HG03159 (cell line): Measurements from ENCODE around the gene MIEF1.
"Not testable (repeated sequence)": the region's sequence is repeated elsewhere in the genome, so short reads cannot be mapped to it uniquely, and the experiment has no call there.

Experiments used
- ATAC-seq: cut with Tn5 transposase; IDR thresholded peaks from one replicate; pipeline ENCODE4 v1.9.1; 2021; ENCODE audit warnings: mild to moderate bottlenecking, moderate library complexity; ENCODE audit not compliant: unreplicated experiment

Gene MIEF1

DNA sequence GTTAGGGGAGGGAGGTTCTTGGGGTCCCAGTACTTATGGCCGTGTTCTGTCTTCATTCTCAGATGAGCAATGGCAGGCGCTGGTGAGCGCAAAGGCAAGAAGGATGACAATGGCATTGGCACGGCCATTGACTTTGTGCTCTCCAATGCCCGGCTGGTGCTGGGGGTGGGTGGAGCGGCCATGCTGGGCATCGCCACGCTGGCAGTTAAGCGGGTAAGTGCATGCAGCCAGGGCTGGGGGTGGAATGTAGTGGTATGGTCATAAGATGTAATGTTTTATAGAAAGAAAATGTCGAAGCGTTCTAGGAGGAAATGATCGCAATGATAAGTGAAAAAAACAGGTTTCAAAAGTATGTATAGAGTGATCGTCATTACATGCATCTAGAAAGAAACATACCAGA is 9.1 kb downstream of the MIEF1 start:
- ATAC-seq = no peak

DNA sequence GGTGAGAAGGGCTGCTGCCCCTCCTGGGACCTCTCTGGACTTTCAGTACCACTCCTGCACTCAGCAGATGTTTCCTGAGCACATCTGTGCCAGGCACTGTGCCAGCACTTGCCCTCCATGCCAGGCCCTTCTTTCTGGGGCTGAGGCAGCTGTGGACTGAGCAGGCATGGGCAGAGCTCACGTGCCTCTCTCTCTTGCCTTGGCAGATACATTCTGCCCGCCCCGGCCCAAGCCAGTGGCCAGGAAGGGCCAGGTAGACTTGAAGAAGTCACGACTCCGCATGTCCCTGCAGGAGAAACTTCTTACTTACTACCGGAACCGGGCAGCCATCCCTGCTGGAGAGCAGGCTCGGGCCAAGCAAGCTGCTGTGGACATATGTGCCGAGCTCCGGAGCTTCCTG is 9.9 kb downstream of the MIEF1 start:
- ATAC-seq = no peak

DNA sequence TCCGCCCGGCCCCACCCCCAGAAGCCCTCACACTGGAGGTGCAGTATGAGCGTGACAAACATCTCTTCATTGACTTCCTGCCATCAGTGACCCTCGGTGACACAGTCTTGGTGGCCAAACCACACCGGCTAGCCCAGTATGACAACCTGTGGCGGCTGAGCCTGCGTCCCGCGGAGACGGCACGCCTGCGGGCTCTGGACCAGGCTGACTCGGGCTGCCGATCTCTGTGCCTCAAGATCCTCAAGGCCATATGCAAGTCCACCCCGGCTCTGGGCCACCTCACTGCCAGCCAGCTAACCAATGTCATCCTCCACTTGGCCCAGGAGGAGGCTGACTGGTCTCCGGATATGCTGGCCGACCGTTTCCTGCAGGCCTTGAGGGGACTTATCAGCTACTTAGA is 11.7 kb downstream of the MIEF1 start:
- ATAC-seq = no peak

DNA sequence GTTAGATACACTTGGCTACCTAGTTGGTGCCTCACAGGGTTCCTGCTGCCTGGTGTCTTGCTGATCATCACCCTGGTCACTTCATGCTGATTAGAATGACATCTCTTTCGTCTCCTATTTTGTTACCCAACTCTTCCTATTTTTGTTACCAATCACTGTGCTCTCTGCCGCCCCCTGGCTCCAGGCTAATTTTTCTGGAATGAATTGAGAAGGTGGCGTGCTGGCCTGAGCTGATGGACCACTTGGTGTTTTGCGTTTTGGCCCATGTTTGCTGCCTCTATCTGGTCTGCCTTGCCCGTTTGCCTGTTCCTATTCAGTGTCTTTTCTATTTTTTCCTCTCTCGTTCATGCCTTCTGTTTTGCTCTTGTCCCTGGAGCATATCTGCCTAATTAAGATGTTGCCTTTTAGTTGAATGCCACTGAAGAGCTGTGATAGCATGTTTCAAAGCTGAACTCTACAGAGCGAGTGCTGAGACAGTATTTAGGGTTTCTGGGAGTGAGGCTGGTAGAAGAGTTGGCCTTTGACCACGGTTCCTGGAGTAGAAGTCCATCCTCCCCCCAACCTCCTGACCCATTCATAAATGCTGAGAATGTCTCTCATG is 12.4 kb downstream of the MIEF1 start:
- no peak for ATAC-seq

DNA sequence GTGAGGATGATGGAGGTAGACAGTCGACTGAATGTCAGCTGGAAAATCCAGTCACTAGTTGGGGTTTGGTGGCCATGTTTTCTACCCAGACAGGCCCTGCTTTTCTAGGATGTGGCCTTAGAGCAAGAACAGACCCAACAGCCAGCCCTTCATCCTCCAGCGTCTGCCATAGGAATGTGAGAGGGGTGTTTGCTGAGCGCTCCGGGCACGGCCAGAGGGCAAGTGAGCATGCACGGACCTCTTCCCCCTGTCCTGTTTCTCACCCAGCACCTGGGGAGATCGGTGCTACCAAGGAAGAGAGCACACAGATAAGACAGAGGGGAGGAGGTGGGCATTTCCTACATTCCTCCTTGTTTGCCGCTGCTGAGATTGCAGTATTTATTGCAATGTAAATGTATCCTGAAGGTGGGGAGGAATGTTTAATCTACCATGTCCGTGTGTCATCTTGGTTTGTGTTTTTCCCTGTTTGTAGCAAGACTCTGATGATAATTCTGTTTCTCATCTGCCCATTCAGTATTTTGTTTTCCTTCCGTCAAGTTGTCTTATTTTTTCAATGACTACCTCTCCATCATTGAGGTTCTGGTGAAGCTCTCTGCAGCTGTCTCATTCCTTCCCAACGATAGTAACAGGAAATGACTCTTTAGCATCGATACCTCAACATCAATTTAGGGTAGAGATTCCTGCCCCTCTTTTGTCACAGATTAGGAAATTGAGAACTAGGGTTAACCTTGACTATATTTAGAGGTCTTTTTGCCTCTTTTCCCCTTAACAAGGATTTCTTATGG is 13.4 kb downstream of the MIEF1 start:
- ATAC-seq = no peak

DNA sequence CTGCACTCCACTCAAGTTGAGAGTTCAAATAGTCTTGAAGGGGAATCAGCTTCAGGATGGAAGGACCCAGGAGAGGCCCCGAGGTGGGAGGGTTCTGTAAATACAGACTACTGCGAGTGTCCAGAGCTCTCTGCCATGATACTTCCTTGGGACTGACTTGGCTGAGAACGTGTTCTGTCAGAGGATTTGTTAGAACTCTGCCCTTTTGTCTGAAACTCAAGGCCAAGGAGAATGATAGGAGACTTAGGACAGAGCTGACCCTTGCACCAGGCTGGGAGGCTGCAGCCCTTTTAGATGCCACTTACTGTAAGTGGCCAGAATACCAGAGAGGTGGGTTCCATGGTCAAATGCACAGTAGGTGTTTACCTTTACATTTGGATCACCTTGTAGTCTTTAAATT is 15.4 kb downstream of the MIEF1 start:
- no peak for ATAC-seq

DNA sequence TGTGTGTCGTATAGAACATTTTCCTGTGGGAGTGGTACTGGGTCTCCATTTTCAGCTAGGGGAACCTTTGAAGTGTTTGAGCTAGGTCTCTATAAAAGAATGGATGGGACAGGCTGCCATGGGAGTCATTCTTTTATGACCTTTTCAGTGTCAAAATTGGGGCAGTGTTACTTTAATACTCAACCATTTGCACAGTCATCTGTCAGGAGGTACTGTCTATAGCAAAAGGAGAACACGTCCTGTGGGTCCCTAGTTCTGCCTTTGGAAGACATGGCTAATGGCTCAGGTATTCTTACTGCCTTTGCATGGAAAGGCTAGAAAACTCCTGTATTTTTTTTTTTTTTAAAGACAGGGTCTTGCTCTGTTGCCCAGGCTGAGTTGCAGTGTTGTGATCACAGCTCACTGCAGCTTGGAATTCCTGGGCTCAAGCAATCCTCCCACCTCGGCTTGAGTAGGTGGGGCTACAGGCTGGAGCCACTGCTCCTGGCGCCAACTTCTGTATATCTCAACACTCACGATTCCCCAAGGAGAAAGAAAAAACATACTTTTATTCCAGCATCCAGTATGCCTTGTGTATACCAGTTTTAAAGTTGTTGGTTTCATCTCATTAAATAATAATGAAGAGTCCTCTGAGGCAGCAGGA is 16.2 kb downstream of the MIEF1 start:
- no peak for ATAC-seq

DNA sequence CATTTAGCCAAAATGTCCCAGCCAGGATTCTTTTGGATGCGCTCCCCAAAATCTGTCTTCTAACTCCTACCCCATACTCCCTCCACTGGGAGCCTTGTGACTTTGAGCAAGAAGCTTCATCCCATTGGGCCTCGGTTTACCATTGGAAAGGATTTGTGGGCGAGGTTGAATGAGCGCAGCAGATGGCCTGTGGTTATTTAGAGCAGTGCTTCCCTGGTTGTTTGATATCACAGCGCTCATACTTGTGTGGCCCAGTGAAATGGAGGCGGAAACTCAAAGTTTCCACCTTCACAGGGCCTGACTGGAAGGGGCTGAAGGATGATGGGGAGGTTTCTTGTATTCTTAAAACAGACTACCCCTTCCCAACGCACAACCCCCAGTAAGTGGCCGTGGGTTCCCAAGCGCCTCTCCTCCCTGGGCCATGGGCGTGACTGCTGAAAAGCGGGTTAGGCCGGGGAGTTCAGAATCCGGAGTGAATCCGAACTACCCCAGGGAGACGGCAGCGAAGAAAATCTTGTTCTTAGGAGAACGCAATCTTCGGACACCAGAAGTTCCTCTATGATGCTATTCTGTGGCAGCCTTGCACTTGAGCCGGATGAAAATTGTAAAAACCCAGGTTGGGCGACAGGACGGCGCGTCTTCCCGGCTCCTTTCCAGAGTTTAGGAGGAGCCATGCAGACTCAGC is 17.0 kb downstream of the MIEF1 start:
- no peak for ATAC-seq

DNA sequence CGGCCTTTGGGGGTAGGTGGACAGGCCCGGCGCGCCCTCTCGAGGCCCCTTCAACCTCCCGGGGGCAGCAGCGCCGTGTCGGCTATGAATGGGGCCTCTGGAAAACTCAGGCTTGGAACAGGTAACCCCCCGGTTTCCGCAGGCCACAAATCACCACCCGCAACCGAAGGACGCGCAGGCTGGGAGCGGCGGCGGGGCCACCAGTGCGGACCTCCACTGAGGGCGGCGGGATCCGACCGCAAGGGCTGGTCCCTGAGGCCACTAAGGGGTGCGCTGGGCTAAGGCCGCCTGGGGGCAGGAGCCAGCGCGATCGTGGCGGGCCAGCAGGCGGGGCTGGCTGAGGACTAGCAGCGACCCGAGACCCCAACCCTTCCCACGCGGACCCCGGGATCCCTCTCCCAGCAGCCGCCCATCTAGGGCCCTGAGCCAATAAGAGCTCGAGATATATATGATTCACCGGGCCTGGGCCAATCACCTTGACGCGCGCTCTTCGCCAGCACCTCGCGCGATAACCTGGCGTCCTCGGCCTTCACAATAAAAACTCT is 17.7 kb downstream of the MIEF1 start:
- ATAC-seq = peak; percentile 80

DNA sequence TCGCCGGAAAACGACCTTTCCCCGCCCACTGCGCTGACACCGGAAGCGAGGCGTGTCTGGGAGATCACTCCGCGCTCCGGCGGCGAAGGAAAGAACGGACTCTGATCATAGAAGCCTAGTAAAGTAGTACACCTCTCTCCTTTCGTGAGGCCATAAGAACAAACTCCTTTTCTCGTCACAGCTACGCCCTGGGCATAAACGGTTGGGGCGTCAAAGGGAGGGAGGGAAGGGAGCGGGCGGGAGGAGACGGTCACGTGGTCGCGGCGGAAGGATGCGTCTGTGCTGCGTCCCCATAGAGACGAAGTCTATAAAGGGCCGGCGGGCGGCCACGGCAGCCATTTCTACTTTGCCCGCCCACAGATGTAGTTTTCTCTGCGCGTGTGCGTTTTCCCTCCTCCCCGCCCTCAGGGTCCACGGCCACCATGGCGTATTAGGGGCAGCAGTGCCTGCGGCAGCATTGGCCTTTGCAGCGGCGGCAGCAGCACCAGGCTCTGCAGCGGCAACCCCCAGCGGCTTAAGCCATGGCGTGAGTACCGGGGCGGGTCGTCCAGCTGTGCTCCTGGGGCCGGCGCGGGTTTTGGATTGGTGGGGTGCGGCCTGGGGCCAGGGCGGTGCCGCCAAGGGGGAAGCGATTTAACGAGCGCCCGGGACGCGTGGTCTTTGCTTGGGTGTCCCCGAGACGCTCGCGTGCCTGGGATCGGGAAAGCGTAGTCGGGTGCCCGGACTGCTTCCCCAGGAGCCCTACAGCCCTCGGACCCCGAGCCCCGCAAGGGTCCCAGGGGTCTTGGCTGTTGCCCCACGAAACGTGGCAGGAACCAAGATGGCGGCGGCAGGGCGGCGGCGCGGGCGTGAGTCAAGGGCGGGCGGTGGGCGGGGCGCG is 18.4 kb downstream of the MIEF1 start, which contains the start of gene ATF4:
Gene ATF4, plus strand, starts transcription at position 337 of the 880 bp plus-strand sequence. CDS start 884 bp downstream, outside the sequence.
- peak; percentile 40 for ATAC-seq

DNA sequence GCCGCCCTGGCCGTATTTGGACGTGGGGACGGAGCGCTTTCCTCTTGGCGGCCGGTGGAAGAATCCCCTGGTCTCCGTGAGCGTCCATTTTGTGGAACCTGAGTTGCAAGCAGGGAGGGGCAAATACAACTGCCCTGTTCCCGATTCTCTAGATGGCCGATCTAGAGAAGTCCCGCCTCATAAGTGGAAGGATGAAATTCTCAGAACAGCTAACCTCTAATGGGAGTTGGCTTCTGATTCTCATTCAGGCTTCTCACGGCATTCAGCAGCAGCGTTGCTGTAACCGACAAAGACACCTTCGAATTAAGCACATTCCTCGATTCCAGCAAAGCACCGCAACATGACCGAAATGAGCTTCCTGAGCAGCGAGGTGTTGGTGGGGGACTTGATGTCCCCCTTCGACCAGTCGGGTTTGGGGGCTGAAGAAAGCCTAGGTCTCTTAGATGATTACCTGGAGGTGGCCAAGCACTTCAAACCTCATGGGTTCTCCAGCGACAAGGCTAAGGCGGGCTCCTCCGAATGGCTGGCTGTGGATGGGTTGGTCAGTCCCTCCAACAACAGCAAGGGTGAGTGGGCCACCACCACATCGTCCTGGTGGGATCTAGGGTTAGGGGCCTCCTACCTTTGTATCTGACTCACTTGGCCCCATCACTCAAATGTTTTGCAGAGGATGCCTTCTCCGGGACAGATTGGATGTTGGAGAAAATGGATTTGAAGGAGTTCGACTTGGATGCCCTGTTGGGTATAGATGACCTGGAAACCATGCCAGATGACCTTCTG is 19.2 kb downstream of the MIEF1 start:
- peak; percentile 6 for ATAC-seq

DNA sequence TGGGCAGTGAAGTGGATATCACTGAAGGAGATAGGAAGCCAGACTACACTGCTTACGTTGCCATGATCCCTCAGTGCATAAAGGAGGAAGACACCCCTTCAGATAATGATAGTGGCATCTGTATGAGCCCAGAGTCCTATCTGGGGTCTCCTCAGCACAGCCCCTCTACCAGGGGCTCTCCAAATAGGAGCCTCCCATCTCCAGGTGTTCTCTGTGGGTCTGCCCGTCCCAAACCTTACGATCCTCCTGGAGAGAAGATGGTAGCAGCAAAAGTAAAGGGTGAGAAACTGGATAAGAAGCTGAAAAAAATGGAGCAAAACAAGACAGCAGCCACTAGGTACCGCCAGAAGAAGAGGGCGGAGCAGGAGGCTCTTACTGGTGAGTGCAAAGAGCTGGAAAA is 20.0 kb downstream of the MIEF1 start:
- not testable (repeated sequence) for ATAC-seq

DNA sequence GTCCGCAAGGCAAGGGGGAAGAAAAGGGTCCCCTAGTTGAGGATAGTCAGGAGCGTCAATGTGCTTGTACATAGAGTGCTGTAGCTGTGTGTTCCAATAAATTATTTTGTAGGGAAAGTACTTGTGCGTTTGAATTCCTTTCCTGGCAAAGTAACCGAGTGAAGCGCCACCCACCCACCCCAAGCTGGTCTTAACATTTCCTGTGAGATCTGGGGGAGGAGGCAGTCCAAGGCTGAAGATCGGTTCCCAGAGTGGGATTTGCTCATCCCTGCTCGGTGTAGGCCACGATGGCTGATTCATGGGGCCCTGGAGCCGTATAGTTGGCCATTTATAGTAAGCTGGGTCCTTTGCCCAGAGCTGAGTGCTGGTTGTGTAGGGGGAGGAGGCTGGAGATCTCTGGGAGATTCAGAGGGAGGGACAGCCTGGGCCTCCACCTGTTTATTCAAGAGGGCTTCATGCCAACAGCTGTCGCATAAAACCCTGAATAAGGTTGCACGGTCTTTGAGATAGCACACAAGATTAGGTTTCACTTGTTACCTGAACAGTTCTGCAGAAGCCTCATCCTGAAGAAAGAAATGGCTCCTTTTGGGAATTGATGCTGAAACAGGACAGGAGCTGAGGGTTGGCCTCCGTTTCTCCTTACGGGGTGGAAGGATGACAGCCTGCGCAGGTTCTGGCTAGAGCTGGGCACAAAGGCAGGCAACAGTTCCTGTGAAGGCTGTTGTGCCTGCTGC is 20.6 kb downstream of the MIEF1 start:
- ATAC-seq = no peak

DNA sequence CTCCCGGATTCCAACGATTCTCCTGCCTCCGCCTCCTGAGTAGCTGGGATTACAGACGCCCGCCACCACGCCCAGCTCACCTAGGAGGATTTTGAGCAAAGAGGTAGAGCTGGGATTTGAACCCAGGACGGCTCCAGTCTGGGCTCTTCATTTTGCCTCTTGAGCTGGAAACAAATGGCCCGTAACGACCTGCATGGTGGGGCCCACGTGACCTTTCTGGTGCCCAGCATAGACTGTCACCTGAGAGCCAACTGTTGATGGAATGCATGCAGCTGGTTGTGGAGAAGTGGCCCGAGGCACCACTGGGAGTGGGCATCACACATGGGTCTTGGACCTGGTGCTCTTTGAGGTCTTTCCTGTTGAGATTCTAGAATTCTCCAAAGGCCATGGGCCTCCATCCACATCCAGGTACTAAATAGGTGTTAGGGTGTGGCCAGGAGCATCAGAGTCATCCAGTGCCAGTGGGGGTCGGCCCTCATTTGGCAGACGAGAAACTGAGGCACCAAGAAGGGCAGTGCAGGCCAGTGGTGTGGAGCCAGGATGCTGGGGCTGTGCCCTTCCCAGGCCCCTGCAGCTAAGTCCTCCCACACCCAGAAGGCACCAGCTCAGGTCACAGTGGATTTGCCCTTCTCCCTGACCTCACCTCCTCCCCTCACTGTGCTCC is 22.1 kb downstream of the MIEF1 start:
- no peak for ATAC-seq

DNA sequence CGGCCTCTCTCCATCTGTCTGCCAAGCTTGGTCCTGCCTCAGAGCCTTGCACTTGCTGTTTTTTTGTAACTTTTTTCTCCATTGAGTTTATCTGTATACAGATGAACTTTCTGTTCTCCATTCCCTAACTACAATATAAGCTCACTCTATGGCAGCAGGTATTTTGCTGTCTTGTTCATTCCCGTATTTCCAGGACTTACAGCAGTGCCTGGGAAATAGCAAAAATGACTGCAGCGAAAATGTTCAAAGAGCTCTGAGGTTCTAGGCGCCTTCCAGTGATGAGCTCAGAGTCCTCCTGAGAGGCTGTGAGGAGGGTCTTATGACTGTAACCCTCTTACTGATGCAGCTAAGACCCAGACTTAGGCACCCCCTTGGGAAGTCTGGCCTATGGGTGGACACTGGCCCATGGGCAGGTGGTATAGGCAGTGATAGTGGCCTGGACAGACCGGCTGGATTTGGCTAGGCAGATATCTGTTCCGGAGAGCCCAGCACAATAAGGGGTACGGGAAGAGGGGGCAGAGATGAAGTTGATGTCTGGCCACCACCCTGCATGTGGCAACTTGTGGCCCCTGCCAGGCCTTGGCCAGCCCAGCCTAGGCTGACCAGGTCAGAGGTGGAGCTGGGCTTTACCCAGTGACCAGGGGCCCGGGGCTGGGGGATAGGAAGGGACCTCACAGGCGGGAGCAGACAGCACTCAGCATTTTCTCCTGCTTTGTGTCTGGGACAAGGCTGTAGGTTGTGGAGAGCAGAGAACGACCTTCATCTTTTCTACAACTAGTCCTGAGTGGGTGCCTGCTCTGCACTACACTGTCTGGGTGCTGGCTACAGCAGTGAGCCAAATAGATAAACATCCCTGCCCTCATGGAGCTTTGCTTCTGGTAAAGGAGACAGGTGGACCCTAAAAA is 22.9 kb downstream of the MIEF1 start:
- no peak for ATAC-seq

DNA sequence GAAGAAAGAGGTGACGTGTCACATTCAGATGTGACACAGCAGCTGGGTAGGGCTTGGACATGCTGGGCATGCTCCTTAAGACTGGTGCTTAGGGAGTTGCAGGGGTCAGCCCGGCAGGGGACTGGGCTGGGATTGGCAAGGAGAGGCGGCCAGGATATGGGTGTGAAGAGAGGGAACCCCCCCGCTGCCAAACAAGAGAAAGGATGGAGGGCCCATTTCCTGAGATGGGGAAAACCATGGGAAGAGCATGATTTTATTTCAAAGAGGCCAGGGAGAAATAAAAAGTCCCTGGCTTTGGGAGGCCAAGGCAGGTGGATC is 23.5 kb downstream of the MIEF1 start:
- no peak for ATAC-seq

DNA sequence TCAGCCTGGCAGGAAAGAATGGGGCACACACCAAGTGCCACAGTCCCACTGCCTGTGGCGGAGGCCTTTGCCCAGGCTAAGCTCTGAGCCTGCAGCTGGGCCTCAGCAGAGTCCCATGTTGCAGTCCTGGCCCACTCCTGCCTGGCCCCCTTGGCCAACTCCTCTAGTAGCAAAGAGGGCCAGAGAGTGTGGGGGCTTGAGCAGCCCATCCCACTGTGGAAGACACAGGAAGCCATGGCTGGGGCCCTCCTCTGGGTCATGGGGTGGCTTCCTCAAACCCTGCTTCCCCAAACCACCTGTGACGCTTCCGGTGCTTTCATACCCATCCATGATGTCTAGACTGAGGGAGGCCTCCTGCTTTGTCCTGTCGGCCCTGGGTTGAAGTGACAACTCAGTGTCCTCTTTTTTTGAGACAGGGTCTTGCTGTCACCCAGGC is 24.7 kb downstream of the MIEF1 start:
- no peak for ATAC-seq
